ENCODE data around the gene TAP1.
"Not testable (repeated sequence)": the region's sequence is repeated elsewhere in the genome, so short reads cannot be mapped to it uniquely, and the experiment has no call there.

The TAP1 gene

DNA sequence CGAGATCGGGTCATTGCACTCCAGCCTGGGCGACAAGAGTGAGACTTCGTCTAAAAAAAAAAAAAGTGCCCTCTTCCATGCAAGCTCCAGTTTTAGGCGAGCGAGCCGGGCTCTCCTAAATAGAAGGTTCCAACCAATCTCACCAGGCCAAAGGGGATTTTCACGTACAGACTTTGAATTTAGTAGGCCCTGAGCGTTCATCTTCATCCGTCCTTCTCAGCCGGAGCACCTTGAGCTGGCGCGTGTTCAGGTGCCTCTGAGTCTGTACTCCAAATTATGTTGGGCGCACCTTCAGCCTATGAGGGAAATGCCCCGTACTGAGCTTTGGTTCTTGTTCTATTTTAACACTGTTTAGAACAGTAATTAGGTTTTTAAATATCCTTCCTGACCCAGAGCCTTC, 14.1 kb downstream of the TAP1 start:
- DNase-seq (ENCODE audit: low read depth in 2 of 2) = no peak

GRCh38 chr6:32838114-32838958, 15.2 kb downstream of the TAP1 start, which contains the start of gene TAP2:
Gene TAP2 (minus strand): TSS chr6:32838739. CDS start chr6:32838233, 506 bp downstream.
- DNase-seq (ENCODE audit: low read depth in 2 of 2) = peak; percentile 94 to 95

DNA sequence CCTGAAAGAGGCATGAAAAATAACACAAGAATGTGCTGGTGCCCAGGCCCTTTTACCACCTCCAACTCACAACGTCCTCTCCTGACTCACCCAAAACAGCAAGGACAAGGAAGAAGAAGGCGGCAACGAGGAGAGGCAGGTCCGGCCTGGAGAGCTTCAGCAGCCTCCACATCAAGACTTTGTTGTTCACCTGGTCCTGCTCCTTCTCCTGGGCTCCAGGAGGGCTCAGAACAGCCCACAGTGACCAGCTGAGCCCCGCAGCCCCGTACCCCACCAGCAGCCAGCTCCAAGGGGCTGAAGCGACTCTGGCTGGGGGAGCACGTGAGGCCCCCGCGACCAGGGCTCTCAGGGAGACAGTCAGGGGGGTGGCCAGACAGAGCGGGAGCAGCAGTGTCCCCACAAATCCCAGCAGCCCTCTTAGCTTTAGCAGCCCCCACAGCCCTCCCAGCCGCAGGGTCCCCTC, 15.8 kb downstream of the TAP1 start:
- no peak for DNase-seq (ENCODE audit: low read depth in 2 of 2)

GRCh38 chr6:32836873-32837272, 16.6 kb downstream of the TAP1 start:
- DNase-seq (ENCODE audit: low read depth in 2 of 2) = no peak

GRCh38 chr6:32835167-32835893, 18.2 kb downstream of the TAP1 start:
- DNase-seq (ENCODE audit: low read depth in 2 of 2) = no peak

GRCh38 chr6:32833664-32834063, 19.8 kb downstream of the TAP1 start:
- no peak for DNase-seq (ENCODE audit: low read depth in 2 of 2)

DNA sequence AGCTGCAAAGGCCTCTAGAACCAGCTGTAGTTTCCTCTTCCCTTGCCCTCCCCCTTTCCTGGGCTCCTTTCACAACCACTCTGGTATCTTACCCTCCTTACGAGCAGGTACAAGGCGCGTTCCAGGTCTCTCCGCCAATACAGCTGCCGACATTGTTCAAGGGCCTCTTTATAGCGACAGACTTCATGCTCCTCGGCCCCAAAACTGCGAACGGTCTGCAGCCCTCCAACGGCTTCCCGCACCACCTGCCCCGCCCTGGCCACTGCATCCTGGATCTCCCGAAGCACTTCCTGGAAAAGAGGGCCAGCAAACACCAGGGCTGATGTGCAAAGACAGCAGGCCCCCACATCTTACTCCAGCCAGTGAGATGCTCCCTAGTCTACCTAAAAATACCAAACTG, 21.0 kb downstream of the TAP1 start:
- DNase-seq (ENCODE audit: low read depth in 2 of 2) = no peak

GRCh38 chr6:32830936-32831335, 22.6 kb downstream of the TAP1 start:
- DNase-seq (ENCODE audit: low read depth in 2 of 2) = no peak

GRCh38 chr6:32830017-32830416, 23.5 kb downstream of the TAP1 start:
- DNase-seq (ENCODE audit: low read depth in 2 of 2) = no peak

- no peak for DNase-seq (ENCODE audit: low read depth in 2 of 2)
Observed at GRCh38 chr6:32829495-32829894, 24.0 kb downstream of the TAP1 start.

DNA sequence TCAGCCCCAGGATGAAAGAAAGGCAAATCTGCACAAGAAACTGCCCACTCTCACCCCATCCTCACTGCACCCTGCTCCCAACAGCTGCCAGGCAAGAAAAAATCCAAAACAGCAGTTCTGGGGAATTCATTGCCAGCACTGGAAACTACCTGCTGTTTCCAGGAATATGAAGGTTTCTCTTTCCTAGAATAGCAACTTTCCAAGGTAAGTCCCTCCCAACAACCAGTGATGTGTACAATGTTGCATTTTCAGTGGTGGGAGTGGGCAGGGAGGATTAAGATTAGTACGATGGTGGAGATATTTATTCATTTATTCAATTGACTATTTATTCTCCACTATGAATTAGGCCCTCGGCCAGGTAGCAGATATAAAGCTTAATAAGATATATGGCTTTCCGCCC, 26.5 kb downstream of the TAP1 start:
- no peak for DNase-seq (ENCODE audit: low read depth in 2 of 2)

DNA sequence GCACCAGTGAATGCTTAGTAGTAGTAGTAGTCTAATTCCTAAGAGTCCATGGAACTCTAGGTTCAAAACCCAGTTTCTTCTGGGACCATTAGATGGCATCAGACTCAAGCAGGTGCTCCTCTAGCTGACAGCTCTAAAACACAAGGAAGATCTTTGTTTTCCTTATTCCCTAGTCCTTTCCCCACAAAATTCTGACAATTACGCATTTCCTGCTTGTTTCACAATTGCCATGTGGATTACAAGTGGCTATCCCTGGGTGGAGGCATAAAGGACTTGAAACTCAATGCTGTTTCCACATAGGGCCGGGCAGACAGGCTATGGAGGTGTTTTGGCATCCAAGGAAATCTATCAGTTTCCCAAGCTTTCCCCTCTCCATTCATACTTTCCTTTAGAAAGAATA, 27.5 kb downstream of the TAP1 start:
- DNase-seq (ENCODE audit: low read depth in 2 of 2) = no peak

GRCh38 chr6:32819729-32820128, 33.8 kb downstream of the TAP1 start:
- no peak for DNase-seq (ENCODE audit: low read depth in 2 of 2)

- DNase-seq (ENCODE audit: low read depth in 2 of 2) = no peak
Observed at GRCh38 chr6:32818867-32819266, 34.6 kb downstream of the TAP1 start.

DNA sequence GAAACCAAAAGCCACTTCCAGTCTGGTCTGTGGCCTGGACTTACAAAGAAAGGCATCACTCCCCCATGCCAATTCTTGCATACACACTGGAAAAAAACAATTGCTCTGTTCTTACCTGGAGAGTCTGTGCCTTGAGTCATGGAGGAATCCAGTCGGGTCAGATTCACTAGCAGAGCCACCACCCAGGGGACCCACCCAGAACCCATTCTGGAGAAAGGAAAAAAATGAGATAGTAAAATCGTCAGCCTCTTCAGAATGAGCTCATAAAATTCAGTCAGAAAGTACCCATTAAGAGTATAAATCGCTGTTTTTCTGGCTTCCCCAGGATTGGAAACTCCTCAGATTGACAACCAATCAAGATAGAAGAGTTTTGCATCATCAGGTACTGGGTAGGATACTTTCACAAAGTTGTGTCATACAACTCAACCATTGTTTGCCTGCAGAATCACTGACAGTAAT, 36.7 kb downstream of the TAP1 start, which contains the start of gene HLA-DOB:
Gene HLA-DOB, minus strand, starts transcription at position 257 of the 459 bp plus-strand sequence. Its CDS starts 51 bp downstream, at position 206.
- DNase-seq (ENCODE audit: low read depth in 2 of 2) = no peak

GRCh38 chr6:32815996-32816395, 37.5 kb downstream of the TAP1 start:
- no peak for DNase-seq (ENCODE audit: low read depth in 2 of 2)

DNA sequence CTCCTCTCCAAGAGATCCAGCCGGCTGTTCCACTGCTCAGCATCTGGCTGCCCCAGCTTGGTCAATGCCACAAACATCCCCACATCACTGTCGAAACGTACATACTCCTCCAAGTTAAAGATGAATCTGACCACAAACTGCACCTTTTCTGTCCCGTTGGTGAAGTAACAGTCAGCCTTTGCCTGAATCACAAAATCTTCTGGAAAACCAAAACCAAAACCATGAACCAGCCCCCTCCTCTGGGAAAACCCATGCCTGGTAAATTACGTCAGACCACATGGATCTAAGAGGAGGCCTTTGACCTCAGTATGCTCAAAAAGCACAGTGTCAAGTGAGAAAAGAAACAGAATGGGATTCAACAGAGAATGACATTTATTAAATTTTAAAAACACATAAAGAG, 38.4 kb downstream of the TAP1 start:
- DNase-seq (ENCODE audit: low read depth in 2 of 2) = no peak

DNA sequence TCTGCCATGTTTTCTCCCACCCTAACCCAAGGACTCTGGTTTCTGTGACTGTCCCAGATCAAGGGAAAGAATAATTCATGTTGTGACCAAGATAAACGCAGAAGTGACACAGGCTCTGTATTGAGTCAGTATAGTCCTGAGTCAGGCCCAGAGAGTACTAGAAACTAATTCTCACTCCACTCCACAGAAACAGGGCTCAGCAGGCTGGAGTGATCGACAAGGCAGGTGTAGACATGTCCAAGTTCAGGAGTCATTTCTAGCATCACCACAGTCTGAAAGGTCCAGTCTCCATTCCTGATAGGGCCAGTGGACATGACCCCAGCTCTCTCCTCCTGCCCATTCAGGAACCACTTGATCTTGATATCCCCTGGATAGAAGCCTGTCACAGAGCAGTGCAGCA, 39.4 kb downstream of the TAP1 start:
- no peak for DNase-seq (ENCODE audit: low read depth in 2 of 2)

DNA sequence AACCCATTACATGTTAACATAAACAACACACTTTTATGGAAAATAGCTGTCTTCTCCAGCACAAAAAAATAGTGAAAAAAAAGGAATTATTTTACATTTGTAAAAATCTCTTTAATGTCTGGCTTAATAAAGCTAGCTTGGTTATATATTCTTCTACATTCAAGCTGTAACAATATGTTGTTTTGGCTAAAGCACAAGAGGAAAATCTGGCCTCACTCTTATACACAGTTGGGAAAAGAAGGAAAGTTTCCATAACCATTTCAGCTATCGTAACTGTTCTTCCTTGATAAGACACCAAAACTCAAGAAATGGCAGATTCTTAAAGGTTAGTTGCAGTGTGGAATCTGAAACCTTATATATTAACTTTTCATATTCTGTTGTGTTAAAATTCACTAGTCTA, 44.3 kb downstream of the TAP1 start:
- no peak for DNase-seq (ENCODE audit: low read depth in 2 of 2)

DNA sequence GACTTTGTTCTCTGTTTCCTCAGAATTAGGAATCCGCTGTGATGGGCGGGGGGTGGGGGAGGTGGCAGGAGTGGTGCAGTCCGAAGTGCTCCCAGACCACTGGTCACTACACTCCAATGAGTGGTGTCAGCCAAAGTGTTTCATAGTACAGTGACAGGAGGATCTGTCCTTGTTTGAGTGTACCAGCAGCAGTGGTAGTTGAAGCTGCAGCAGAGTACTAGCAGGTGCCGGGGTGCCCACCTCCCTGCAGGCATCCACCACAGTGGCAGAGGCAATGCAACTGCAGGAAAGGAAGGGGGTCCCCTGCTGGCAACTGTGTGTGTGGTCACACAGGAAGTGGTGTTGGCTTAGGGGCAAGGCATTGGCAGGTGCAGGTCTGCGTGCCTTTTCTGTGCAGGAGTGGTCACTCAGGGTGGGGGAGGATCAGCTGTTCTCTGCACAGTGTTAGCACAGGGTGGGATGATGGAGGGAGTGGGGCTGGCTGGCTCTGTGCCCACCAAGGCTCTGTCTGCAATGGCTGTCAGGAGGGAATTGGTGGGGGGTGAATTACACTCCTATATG, 46.4 kb downstream of the TAP1 start:
- no peak for DNase-seq (ENCODE audit: low read depth in 2 of 2)

DNA sequence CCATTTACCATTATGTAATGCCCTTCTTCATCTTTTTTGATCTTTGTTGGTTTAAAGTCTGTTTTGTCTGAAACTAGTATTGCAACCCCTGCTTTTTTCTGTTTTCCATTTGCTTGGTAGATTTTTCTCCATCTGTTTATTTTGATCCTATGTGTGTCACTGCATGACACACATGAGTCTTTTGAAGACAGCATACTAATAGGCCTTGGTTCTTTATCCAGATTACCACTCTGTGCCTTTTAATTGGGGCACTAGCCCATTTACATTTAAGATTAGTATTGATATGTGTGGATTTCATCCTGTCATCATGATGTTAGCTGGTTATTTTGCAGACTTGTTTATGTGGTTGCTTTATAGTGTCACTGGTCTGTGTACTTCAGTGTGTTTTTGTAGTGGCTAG, 48.1 kb downstream of the TAP1 start:
- not testable (repeated sequence) for DNase-seq (ENCODE audit: low read depth in 2 of 2)

DNA sequence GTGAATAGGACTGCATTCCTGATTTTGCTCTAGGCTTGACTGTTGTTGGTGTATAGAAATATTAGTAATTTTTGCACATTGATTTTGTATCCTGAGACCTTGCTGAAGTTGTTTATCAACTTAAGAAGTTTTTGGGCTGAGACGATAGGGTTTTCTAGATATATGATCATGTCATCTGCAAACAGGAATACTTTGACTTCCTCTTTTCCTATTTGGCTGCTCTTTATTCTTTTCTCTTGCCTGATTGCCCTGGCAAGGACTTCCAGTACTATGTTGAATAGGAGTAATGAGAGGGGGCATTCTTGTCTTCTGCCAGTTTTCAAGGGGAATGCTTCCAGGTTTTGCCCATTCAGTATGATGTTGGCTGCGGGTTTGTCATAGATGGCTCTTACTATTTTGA, 50.1 kb downstream of the TAP1 start:
- DNase-seq (ENCODE audit: low read depth in 2 of 2) = no peak

Data from stimulated activated CD4-positive, alpha-beta T cell treated with anti-CD3 and anti-CD28 coated beads, Interleukin-15, amount 100 ng/mL, for 48 hours (primary cell).